GM10248 (cell line): Measurements from ENCODE around the gene OR6N2.
A peak's percentile ranks its signal among the peaks of the same experiment; 100 is the strongest.

ENCODE experiments used
- CTCF ChIA-PET: fragments of 300-600 bp; sonication (Branson Sonifier 250); formaldehyde crosslinking; extraction: SDS; loops from one replicate; lab custom pipeline; 2021; ENCODE audit warnings: antibody characterized with exemption; lab: Yijun Ruan, JAX
- POLR2A ChIA-PET: fragments of 350-650 bp; sonication (Branson Sonifier 250); formaldehyde crosslinking; extraction: SDS; loops from one replicate; lab custom pipeline; 2020; ENCODE audit warnings: antibody characterized with exemption; lab: Yijun Ruan, JAX
- DNase-seq: peaks from one replicate; pipeline ENCODE4 v3.0.0; 2012; ENCODE audit errors: extremely low spot score
- TF ChIP-seq, protein P1 (sequence below): IDR thresholded peaks from 2 replicates; pipeline ENCODE4 v1.5.1; 2012; ENCODE audit warnings: mild to moderate bottlenecking, low read depth; ENCODE audit errors: extremely low read depth, missing control alignments, control extremely low read depth

Gene OR6N2

GRCh38 chr1:158794247-158794646 is 13.2 kb upstream of the OR6N2 start:
- ChIA-PET CTCF (interaction anchor here (1.1 to 2.3 kb wide), 5 partner anchors 28 to 402 kb away, joined by 3 to 12 read pairs (median 3); a partner anchor contains a TSS), POLR2A (no interaction called here)
- DNase-seq, result no peak
- TF ChIP-seq, protein P1, sequence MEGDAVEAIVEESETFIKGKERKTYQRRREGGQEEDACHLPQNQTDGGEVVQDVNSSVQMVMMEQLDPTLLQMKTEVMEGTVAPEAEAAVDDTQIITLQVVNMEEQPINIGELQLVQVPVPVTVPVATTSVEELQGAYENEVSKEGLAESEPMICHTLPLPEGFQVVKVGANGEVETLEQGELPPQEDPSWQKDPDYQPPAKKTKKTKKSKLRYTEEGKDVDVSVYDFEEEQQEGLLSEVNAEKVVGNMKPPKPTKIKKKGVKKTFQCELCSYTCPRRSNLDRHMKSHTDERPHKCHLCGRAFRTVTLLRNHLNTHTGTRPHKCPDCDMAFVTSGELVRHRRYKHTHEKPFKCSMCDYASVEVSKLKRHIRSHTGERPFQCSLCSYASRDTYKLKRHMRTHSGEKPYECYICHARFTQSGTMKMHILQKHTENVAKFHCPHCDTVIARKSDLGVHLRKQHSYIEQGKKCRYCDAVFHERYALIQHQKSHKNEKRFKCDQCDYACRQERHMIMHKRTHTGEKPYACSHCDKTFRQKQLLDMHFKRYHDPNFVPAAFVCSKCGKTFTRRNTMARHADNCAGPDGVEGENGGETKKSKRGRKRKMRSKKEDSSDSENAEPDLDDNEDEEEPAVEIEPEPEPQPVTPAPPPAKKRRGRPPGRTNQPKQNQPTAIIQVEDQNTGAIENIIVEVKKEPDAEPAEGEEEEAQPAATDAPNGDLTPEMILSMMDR, result no peak

GRCh38 chr1:158793604-158794003 is 12.6 kb upstream of the OR6N2 start:
- TF ChIP-seq, protein P1, result peak; percentile 31
- CTCF ChIA-PET, result interaction anchor here (0.7 to 2.3 kb wide), 5 partner anchors 16 to 403 kb away, joined by 3 to 12 read pairs (median 3); no protein-coding TSS in a partner anchor
- POLR2A ChIA-PET, result no interaction called here
- DNase-seq, result no peak

GRCh38 chr1:158771950-158772866 is 8.8 kb downstream of the OR6N2 start, which contains the start of gene OR6N1:
Gene OR6N1 (minus strand): TSS chr1:158772195. CDS start chr1:158766682, 5,513 bp downstream.
- DNase-seq, result no peak
- CTCF ChIA-PET, result interaction anchor here (1.1 kb wide), 1 partner anchor 10 kb away, joined by 3 read pairs; no protein-coding TSS in a partner anchor
- TF ChIP-seq, protein P1, result no peak
- POLR2A ChIA-PET, result no interaction called here

- no peak for DNase-seq
- ChIA-PET POLR2A (no interaction called here), CTCF (no interaction called here)
- TF ChIP-seq, protein P1, result no peak
Observed at GRCh38 chr1:158754420-158754819, 26.6 kb downstream of the OR6N2 start, which contains the start of gene OR6K6. Gene OR6K6 (plus strand): TSS chr1:158754720. CDS start chr1:158754888, 168 bp downstream.

- ChIA-PET POLR2A (no interaction called here), CTCF (no interaction called here)
- no peak for DNase-seq
- TF ChIP-seq, protein P1, result no peak
Observed at GRCh38 chr1:158752155-158752712, 28.8 kb downstream of the OR6N2 start.

DNA sequence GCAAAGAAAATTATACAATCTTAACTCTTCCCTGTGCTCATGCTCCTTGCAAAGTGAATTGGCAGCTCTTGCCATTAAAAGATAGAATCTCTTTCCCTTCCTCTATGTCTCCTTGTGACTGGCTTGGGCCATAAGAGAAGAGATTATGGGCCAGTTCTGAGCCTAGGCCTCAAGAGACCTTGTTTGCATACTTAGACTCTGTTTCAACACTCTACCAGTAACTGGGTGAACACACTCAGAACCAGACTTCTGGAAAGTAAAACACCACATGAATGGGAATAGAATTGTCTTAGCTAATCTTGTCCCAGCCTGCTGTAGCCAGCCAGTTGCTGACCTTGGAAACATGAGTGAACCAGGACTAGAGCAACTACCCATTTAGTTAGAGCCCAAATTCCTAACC is 45.2 kb downstream of the OR6N2 start:
- TF ChIP-seq, protein P1, result no peak
- ChIA-PET CTCF (no interaction called here), POLR2A (no interaction called here)
- no peak for DNase-seq
